Stromal cell of bone marrow (primary cell): ENCODE data around the gene CCDC34.
A peak's percentile ranks its signal among the peaks of the same experiment; 100 is the strongest.

ENCODE experiments used
- DNase-seq: peaks from one replicate; pipeline ENCODE4 v3.0.0-alpha.2; 2012; ENCODE audit warnings: low read depth

CCDC34 gene, protein sequence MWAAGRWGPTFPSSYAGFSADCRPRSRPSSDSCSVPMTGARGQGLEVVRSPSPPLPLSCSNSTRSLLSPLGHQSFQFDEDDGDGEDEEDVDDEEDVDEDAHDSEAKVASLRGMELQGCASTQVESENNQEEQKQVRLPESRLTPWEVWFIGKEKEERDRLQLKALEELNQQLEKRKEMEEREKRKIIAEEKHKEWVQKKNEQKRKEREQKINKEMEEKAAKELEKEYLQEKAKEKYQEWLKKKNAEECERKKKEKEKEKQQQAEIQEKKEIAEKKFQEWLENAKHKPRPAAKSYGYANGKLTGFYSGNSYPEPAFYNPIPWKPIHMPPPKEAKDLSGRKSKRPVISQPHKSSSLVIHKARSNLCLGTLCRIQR

DNA sequence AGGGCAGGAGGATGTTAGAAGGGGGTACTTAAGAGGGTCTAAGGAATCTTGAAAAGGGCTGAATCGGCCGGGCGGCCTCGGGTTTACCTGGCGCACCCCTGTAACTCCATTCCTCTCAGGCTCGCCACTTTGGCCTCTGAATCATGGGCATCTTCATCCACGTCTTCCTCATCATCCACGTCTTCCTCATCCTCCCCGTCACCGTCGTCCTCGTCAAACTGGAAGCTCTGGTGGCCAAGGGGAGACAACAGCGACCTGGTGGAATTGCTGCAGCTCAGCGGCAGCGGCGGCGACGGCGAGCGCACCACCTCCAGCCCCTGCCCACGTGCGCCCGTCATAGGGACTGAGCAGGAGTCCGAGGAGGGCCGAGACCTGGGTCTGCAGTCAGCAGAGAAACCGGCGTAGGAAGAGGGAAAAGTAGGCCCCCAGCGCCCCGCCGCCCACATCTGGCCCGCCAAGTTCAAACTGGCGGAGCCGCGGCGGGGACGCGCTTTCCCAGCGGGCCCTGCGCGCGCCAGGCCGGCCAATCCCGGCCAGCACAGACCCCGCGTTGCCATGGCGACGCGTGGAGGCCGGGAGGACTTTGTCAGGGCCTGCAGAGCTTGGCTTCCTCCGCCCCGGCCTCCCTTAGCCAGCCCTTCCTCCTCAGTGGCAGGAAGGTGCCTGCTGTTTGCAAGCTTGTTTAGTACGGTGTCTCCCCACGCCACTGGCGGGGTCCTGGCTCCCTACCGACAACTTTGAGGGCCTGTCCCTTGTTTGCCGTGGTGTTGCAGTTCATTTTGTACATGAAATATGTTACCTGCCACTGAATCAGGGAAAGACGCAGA is at the start of gene CCDC34:
Gene CCDC34 (minus strand): TSS at position 467 of the 827 bp plus-strand sequence. CDS start 21 bp downstream, at position 446.
- DNase-seq: peak; percentile 91

DNA sequence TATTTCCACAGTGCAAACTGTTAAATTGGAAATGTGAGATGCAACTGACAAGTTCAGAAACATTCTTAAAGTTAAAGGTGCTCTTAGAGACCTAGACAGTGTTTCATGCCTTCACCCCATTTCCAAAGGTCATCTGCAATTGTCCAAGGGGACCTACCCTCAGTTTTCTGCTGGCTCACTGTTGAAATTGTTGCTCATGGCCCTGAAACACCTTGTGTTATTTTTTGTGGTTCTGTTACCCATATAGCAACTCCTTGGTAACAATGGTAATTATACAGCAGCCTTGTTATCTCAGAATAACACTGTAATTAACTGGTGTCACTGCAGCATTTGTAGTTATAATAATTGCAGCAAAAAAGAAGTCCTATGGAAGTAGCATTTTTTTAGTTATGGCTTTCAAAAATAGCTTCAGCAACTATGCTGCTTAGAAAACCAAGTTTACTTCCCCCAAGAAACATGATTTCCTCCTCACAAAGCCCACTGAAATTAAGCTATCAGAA is 49.2 kb upstream of the CCDC34 start:
- DNase-seq: no peak

DNA sequence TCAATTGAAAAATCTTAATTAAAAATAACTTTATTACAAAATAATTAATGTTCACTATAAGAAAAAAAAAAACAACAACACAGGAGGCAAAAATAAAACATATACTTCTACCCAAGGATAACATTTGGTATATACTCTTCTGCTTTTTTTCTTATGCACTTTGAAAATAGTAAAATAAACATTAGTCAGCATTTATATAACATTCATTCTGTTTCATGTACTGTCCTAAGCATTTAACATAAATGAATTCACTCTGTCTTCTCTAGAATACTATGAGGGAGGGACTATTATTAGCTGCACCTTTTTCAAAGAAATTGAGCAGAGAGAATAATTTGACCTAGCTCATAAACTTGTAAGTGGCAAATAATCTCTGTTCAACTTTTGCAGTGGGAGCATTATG is 48.3 kb upstream of the CCDC34 start:
- no peak for DNase-seq

DNA sequence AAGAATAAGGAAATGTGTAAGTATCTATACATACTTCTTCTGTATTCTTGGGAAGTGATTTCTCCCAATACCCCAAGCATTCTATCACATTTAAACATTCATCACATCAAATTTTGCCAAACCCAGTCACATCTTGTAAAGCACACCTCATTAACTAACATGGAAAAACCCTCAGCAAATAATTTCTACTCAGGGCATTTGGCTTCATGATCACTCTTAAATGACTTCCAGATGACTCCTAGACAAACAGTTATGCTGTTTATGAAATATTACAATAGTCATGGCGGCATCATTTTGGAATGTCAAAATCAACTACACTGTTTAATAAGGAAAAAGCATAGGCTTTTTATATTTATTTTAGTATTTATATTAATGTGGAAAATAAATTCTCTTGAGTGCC is 47.3 kb upstream of the CCDC34 start:
- DNase-seq: no peak

DNA sequence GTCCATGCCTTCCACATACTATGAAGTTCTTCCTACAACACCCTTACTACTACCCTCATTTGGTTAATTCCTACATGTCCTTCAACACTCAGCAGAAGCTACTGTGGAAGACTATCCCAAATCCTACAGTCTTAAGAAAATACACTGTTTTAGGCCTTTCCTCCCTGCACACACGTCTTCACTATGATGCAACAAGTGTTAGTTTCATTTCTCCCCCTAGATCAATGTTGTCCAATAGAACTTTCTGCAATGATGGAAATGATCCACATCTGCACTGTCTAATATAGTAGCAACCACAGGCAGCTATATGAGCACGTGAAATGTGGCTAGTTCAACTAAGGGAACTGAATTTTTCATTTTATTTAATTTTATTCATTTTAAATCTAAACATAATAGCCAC is 46.7 kb upstream of the CCDC34 start:
- DNase-seq: no peak

DNA sequence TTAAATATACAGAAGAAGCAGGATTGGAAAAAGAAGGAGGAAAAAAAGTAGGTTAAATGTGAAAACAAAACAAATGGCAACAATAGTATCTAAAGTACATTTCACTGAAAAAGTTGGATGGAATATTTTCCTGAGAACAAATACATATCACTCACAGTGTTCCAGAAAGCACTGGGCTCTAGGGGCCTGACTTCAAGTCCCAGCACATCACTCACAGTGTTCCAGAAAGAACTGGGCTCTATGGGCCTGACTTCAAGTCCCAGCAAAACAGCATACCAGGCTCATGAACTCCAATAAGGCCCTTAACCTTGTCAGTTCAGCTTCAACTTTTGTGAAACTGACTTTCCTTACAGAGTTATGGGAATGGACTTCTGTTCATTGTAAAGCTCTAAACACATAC is 46.0 kb upstream of the CCDC34 start:
- no peak for DNase-seq

DNA sequence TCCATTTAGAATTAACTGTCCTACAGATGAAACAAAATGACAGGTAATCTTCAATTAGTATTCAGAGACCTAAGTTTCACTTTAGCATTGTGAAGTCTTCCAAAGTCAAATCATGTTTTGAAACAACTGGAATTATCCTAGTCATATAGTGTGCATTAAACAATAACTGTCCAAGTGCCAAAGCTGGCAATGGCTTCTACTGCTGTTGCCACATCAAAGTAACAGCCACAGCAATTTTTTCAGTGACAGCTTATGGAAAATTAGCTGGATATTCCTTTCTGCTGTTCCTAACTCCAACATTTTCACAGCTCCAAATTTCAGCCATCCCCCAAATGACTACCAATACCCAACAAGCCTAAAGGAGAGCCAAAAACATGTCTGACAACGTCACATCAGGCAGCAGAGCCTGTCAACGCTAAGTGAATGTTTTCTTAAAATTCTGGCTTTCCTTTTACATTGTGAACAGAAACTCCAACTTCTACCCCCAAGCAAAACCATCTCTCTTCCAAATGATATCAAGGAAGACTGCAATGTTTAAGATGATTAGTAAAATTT is 45.3 kb upstream of the CCDC34 start:
- no peak for DNase-seq

DNA sequence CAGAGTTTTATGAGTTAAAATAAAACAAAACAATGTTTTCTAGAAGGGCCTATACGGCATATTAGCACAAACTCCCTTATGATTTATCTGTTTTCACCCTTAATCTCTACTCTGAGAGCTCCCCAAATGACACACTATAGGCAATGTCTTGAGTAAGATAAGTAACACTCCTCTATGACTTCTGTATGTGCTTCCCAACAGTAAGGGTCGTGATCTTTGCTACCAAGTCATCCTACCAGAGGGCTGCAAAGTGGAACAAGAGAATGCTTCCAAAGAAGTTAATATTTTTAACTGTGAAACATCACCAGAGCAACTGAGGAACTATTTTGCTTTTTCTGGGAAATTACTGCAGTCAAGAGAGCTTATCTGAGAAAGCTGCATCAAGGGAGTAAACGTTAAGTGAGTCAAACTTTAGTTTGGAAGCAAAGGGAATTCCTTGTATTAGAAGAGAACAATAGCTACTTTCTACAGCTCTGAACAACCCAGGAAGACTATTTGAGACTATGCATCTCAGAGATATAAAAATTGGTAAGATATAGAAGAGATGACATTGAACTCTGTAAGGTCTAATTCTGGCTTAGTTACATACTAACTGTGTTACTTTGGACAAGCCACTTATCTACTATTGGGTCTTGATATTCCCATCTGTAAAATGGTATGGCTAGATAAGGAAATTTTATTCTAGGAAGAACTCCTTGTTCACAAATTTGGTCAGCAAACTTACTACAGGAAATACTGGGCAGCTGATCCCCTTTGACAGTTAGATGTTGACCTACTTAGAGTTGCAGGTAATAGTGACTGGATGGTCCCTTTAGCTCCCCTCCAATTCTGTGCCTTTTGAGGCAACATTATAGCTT is 43.7 kb upstream of the CCDC34 start:
- peak; percentile 54 for DNase-seq

DNA sequence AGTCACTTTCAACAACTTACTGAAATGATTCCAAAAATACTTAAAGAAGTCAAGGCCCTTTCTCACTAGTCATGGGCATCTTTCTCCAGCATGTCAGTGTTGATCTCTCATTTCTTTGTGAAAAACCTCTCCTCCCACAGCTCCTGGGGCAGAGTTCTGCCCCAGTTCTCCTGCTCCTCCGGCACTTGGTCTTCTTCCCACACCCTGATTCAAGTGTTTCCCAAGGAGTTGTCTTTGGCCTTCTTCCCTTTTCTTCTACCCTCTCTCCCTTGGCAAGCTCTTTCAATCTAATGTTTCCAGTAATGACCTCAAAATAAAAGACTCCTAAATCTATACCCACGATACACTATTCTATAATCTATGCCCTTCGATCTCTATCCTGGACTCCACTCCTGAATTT is 42.1 kb upstream of the CCDC34 start:
- peak; percentile 71 for DNase-seq

DNA sequence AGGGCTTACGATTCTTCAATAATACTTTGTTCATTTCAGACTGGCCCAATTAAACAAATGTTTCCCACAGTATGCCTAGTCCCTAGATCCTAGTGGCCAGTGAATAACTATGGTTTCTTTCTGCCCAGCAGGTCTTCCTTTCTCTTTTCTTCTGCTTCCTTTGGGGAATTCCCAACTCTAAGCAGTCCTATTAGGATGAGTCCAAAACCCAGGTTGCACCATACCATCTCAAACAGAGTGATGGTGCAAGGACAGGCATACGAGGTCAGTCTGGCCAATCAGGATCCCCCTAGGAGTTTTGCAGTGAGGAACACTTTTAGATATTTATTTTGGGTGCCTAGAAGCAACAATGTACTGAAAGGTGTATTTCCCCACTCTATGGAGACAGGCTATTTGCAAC is 41.4 kb upstream of the CCDC34 start:
- DNase-seq: no peak

DNA sequence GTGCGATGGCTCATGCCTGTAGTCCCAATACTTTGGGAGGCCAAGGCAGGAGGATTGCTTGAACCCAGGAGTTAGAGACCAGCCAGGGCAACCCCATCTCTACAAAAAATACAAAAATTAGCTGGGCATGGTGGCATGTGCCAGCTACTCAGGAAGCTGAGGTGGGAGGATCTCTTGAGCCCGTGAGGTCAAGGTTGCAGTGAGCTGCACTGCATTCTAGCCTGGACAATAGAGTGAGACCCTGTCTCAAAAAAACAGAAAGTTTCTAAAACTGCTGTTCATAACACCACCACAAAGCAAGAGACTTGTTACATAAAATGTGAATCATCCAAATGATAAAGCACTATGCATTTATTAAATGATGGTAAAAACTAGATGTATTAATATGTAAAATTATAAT is 40.2 kb upstream of the CCDC34 start:
- DNase-seq: no peak

DNA sequence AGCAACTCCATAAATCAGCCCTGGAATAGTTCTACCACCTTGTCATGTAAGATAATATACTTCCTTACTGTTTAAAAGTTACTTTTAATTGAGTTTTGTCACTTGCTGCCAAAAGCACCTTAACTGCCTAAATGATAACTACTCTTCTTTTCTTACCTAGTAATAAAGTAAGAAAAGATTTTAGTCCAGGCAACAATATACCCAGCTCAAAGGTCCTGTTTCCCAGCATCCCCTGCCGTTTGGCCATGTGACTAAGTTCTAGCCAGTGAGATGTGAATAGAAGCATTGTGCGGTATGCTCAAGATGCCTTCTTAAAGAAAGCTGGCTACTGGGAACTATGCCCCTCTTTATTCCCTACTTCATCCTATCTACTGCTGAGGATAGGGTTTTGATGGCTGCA is 39.4 kb upstream of the CCDC34 start:
- no peak for DNase-seq

DNA sequence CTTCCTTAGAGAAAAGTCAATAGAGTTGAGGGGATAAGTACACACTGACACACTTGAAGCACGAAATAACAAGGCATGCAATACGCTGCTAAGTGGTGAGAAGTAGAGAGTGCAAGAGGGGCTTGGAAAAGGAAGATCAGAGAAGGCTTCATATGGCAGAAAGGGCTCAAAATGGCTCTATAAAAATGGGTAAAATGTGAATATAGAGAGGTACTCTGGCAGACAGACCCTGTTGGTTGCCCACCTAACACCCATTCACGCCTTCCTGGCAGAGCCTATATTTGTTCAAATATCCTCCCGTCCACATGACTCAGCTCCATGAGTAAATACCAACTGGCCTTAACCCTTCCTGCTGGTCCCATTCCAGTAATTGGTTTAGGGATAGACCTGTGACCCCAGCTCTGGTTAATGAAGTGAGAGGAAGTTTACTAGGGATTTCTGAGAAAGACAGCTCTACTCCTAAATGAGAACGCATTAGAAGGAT is 38.9 kb upstream of the CCDC34 start:
- DNase-seq: no peak

DNA sequence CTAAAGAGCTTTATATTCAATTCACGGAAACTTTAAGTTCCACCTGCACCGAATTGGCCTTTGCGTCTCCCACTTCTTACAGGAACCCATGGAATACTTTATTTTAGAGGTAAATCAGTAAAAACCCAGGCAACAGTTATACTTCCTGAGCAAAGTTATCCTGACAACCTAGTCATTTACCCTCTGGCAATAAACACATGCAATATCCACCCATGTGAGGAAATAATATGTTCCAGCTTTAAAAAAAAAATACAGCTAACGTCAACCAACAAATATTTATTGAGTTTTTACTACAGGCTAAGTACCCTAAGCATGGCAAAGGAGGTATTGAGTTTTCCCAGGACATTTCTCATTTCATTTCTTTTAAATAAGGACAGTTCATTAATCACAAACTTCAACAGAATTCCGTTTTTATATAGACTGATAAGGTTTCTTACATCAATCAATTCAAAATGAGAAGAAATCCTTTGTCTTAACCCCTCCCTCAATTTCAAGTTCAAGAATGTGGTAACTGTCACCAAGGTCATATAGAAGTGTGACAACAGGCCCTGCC is 38.3 kb upstream of the CCDC34 start:
- no peak for DNase-seq

DNA sequence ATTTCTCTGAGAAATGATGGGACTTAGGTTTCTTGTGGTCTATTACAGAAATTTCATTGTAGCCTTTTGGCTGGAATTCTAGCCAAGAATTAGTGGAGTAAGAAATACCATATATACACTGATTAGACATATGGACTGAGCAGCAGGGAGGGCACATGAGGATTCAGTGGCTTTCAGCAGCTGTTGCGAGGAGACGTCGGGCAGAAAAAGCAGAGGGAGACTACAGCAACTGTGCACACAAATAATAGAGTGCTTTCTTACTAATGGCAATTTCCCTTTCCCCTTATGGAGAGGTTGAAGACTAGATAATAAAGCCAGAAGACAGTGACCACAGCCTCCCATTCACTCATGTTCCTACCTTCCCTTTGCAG is 35.4 kb upstream of the CCDC34 start:
- no peak for DNase-seq

DNA sequence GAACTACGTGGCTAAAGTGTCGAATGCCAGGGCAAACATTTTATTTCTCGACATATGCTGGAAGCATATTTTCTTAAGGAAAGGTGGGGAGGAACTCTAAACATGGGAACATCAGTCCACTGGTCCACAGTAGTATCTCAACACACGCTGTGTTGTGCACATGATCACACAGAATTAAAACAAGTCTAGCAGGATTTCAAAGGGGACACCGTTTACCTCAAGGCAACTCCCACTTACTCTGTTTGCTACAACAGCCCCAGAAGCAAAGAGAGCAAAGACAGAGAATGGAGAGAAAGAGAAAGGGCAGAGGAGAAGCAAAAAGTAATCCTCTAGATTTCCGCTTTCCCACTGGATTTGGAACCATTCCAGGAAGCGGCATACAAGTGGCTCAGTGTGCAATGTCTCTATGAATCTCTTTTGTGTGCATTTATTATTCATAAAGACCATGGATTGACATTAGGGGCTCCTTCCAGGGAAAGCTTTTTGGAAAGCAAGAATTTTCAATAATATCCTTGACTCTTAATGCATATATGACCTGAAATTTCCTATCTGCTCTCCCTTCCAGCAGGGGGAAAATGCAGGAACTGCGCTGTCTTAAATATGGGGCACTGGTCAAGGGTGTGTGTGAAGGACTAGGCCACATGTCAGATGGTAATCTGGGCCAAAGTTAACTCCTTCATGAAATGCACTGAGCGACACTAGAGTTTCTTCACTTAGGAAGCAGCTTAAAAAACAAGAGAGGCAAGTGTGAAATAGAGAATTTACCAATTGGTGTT is 34.8 kb upstream of the CCDC34 start:
- no peak for DNase-seq

DNA sequence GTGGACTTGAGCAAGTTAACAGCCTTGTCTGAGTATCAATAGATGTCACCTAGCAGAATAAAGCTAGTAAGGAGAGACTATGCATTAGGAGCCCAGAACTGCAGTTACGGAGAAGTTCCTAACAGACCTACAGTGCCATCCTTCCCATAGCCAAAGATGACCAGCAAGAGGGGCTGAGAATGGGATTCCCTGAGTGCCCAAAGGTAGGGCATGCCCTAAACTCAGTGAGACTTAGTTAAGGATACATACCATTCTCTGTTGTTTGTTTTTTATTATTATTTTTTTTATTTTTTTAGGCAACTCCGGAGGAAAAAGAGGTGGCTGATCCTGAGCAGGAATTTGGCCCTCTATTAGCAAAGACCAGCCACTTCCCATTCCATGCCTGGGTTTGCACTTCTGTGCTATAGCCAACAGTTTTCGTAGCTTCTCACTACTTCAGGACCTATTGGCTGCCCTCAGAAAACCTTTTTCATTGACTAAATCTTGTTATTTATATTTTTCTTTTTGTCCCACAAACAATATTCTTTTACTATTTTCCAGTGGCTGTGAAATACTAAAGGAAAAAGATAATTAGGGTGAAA is 33.3 kb upstream of the CCDC34 start:
- DNase-seq: no peak

DNA sequence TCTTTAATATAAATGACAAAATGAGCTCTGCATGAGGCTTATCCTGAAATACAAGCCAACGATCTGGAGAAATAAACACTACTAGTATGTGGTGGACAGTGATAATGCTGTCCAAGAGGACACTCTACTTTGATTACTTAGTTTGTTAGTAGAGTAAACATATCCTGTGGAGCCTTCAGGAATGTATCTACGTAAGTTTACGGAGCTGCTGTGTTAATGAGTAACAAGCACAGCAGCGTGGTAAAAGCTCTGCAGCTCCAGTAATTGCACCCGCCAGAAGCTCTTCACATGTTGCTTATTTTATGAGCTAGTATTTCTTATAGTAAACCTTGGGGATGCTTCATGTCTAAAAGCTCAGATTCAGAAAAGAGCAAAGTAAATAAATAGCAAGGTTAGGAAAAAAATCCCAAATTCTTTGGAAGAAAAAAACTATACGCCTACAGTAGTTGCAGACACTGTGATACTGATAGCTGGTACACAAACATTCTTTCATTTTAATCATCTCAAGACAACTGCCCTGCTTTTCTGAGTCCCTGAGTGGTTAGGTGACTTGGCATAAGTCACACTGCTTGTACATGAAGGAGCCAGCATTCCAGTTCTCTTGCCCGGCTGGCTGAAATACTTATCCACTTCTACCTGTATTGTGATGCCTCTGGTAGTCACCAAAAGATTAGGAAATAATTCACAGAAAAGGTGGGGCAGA is 32.7 kb upstream of the CCDC34 start:
- no peak for DNase-seq

DNA sequence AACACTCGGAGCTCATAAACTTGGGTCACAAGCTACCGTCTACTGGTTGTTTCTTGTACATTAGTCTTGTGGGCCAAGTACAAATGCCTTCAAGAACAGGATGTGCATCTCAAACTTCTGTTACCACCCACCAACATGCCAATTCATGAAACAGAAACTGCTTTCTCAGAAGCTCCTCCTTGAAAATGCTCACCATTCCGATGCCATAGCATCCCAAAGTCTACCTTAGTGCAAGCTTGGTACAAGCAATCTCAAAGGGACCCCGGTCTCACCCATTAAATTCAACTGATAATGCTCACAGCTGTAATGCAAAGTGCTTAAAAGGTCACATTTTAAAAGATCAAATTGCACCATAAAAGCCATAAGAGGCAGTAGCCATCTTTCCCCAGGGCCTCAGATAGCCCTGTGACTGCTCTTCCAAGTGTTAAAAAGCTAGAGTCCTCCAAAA is 31.8 kb upstream of the CCDC34 start:
- DNase-seq: no peak
